PC-9 (cell line): Measurements from ENCODE around the gene ATRNL1.
"Not testable (repeated sequence)": the region's sequence is repeated elsewhere in the genome, so short reads cannot be mapped to it uniquely, and the experiment has no call there.

Experiments used
- CTCF ChIP-seq: fragments of 200-600 bp; sonication (generic); conservative IDR thresholded peaks from 2 replicates; pipeline ENCODE4 v1.6.1; 2017; ENCODE audit warnings: mixed run types, antibody characterized with exemption, mild to moderate bottlenecking, moderate library complexity
- EZH2 ChIP-seq: fragments of 200-600 bp; sonication (generic); IDR thresholded peaks from 2 replicates; pipeline ENCODE4 v1.8.0; 2017; ENCODE audit warnings: antibody characterized with exemption, low read depth

- not testable (repeated sequence) for TF ChIP-seq CTCF, EZH2
Observed at GRCh38 chr10:115527682-115528081, 434.5 kb downstream of the ATRNL1 start.
